ENCODE measurements around the gene KIF1B. TPM values are rescaled to one million over a fixed set of nuclear protein-coding genes. Genes with fewer than 3 reads are reported as not detected.
A peak's percentile ranks its signal among the peaks of the same experiment; 100 is the strongest.

The KIF1B gene
- total and polyA plus RNA-seq, 4 donors: 8.4 to 40.9 (median 8.9) TPM

GRCh38 chr1:10286244-10286643 lies 75.9 kb downstream of the KIF1B start:
- H3K27ac ChIP-seq (ENCODE audit: low read depth in 1 of 2, low read length in 2 of 2): no peak overlapping the region
- no peak for DNase-seq (ENCODE audit: low spot score)
- no peaks in the 10 kb centered on the region for H3K9me3 ChIP-seq (ENCODE audit: control insufficient read depth in 4 of 4, low read length in 3 of 4)
- H3K4me3 ChIP-seq (ENCODE audit: low read depth in 1 of 3, low read length in 3 of 3): no peak overlapping the region
- no peaks in the 10 kb centered on the region for H3K27me3 ChIP-seq (ENCODE audit: control insufficient read depth in 4 of 4, insufficient read depth in 4 of 4, low read length in 3 of 4)
- H3K9ac ChIP-seq (ENCODE audit: low read depth in 1 of 2, low read length in 2 of 2): no peak overlapping the region
- TF ChIP-seq RAD21 (IDR thresholded peaks at IDR 0.05) (no peak), GABPA (IDR thresholded peaks at IDR 0.05 in 1 of 2, conservative IDR thresholded peaks at IDR 0.05 in 1 of 2) (no peak), REST (IDR thresholded peaks at IDR 0.05) (no peak), FOXA2 (IDR thresholded peaks at IDR 0.05) (no peak), YY1 (IDR thresholded peaks at IDR 0.05) (no peak)
- H3K36me3 ChIP-seq (ENCODE audit: control insufficient read depth in 4 of 4, insufficient read depth in 3 of 4, low read depth in 1 of 4, low read length in 3 of 4): peaks cover 0 to 11% (median 8%) of the 10 kb centered on the region in 4 donors
- H3K4me1 ChIP-seq (ENCODE audit: control insufficient read depth in 4 of 4, insufficient read depth in 4 of 4, low read length in 3 of 4): peaks cover 2 to 8% (median 8%) of the 10 kb centered on the region in 4 donors
- 82% methylated on average over 3 of the region's 3 CpGs for WGBS

DNA sequence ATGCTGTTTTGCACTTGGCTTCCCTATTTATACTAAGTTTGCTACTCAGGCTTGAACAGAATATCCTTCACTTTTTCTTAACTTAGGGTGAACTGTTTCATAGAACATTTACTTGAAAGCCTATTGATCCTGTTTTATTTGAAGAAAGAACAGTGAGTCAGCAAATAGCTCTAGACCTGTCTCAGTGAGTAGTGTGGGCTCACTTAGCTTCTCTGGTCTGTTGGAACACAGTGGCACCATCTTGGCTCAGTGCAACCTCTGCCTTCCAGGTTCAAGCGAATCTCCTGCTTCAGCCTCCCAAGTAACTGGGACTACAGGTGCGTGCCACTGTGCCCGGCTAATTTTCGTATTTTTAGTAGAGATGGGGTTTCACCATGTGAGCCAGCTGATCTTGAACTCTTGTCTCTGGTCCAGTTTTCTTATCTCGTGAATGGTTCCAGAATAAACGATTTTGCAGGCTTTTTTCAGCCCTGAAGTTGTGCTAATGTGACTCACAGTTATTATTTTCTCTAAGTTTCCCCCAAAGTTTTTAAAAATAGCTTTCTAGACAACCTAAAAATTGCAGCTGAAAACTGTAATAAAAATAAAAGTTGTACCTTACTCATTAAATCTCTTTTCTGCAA lies 76.8 kb downstream of the KIF1B start:
- Histone ChIP-seq H3K27me3 (ENCODE audit: control insufficient read depth in 4 of 4, insufficient read depth in 4 of 4, low read length in 3 of 4) (no peaks in the 10 kb centered on the region), H3K9ac (ENCODE audit: low read depth in 1 of 2, low read length in 2 of 2) (no peak overlapping the region), H3K27ac (ENCODE audit: low read depth in 1 of 2, low read length in 2 of 2) (peak overlapping the region in 1 of 2 donors; percentile 11), H3K4me3 (ENCODE audit: low read depth in 1 of 3, low read length in 3 of 3) (no peak overlapping the region), H3K4me1 (ENCODE audit: control insufficient read depth in 4 of 4, insufficient read depth in 4 of 4, low read length in 3 of 4) (peaks cover 4 to 12% (median 12%) of the 10 kb centered on the region in 4 donors), H3K36me3 (ENCODE audit: control insufficient read depth in 4 of 4, insufficient read depth in 3 of 4, low read depth in 1 of 4, low read length in 3 of 4) (peaks cover 0 to 11% (median 10%) of the 10 kb centered on the region in 4 donors), H3K9me3 (ENCODE audit: control insufficient read depth in 4 of 4, low read length in 3 of 4) (no peaks in the 10 kb centered on the region)
- DNase-seq (ENCODE audit: low spot score): no peak
- WGBS: 41% methylated on average over 6 of the region's 6 CpGs
- no peak for TF ChIP-seq FOXA2 (IDR thresholded peaks at IDR 0.05)
- TF ChIP-seq HNF4G (IDR thresholded peaks at IDR 0.05): no peak
- TF ChIP-seq SP1 (IDR thresholded peaks at IDR 0.05): no peak
- TF ChIP-seq RXRA (IDR thresholded peaks at IDR 0.05): no peak
- no peak for TF ChIP-seq JUND (IDR thresholded peaks at IDR 0.05)
- TF ChIP-seq YY1 (IDR thresholded peaks at IDR 0.05): peak; percentile 24
- no peak for TF ChIP-seq REST (IDR thresholded peaks at IDR 0.05)
- peak; percentile 15 for TF ChIP-seq MAX (IDR thresholded peaks at IDR 0.05)
- TF ChIP-seq ZBTB33 (IDR thresholded peaks at IDR 0.05): no peak
- TF ChIP-seq NR2F2 (IDR thresholded peaks at IDR 0.05): no peak
- TF ChIP-seq EGR1 (IDR thresholded peaks at IDR 0.05; ENCODE audit: low read depth in 2 of 2): no peak
- TF ChIP-seq HNF4A (conservative IDR thresholded peaks at IDR 0.05): peak in 1 of 2 donors; percentile 4
- TF ChIP-seq GABPA (IDR thresholded peaks at IDR 0.05 in 1 of 2, conservative IDR thresholded peaks at IDR 0.05 in 1 of 2): no peak

Data from liver (tissue), 9 donors.